Urinary bladder (tissue), 4 donors: Measurements from ENCODE around the gene FKBP5. TPM values are rescaled to one million over a fixed set of nuclear protein-coding genes. Genes with fewer than 3 reads are reported as not detected.
"Not testable (repeated sequence)": the region's sequence is repeated elsewhere in the genome, so short reads cannot be mapped to it uniquely, and the experiment has no call there.

Experiments
- DNase-seq: peaks from one replicate; pipeline ENCODE4 v3.0.0-alpha.2; 2015; ENCODE audit errors: extremely low spot score
- H3K27ac ChIP-seq: one replicate; pipeline ENCODE4 v1.5.1; 2013; ENCODE audit warnings: low read depth, mild to moderate bottlenecking, moderate library complexity
- H3K36me3 ChIP-seq: one replicate; pipeline ENCODE4 v1.6.1; 2013; ENCODE audit warnings: mild to moderate bottlenecking, moderate library complexity; ENCODE audit not compliant: insufficient read depth
- H3K4me1 ChIP-seq: one replicate; pipeline ENCODE4 v1.6.1; 2013; ENCODE audit warnings: mild to moderate bottlenecking, moderate library complexity; ENCODE audit not compliant: insufficient read depth
- H3K4me3 ChIP-seq: one replicate; pipeline ENCODE4 v1.5.1; 2013; ENCODE audit warnings: low read depth, low read length
- WGBS: extraction: QIAGEN DNeasy Blood & Tissue Kit; methylation state at CpG from one replicate; pipeline ENCODE4 v1.1.7; 2013; 5-methylcytosine and 5-hydroxymethylcytosine counted together
- polyA plus RNA-seq: library from polyadenylated mRNA; stranded (reverse); fragments of 200-250 nt; gene quantifications from one replicate; pipeline ENCODE4 v1.2.3, GENCODE V29; 2013
- total RNA-seq: library from RNA; depleted of rRNA; stranded (reverse); fragments of >200 nt; gene quantifications from one replicate; pipeline ENCODE4 v1.2.3, GENCODE V29; 2014
- donor health status: healthy with polysubstance abuse.
- donor health status: healthy.

The FKBP5 gene
- total and polyA plus RNA-seq, 2 donors, result 5.6 to 236 TPM

- no peak for DNase-seq
- Histone ChIP-seq H3K4me3 (no peak overlapping the region), H3K4me1 (no peaks in the 10 kb centered on the region), H3K27ac (no peak overlapping the region), H3K36me3 (no peaks in the 10 kb centered on the region)
These were observed 107.9 kb downstream of the FKBP5 start for GRCh38 chr6:35580836-35581235.

GRCh38 chr6:35576682-35577081, 112.0 kb downstream of the FKBP5 start:
- DNase-seq, result no peak
- H3K4me3 ChIP-seq, result no peak overlapping the region
- WGBS, result 92% methylated on average over 9 of the region's 9 CpGs
- H3K27ac ChIP-seq, result no peak overlapping the region
- H3K4me1 ChIP-seq, result no peaks in the 10 kb centered on the region
- H3K36me3 ChIP-seq, result no peaks in the 10 kb centered on the region

GRCh38 chr6:35573495-35574110, 115.1 kb downstream of the FKBP5 start:
- 73% methylated on average over 3 of the region's 3 CpGs for WGBS
- no peaks in the 10 kb centered on the region for H3K36me3 ChIP-seq
- H3K4me1 ChIP-seq, result no peaks in the 10 kb centered on the region
- DNase-seq, result no peak
- H3K27ac ChIP-seq, result no peak overlapping the region
- H3K4me3 ChIP-seq, result no peak overlapping the region

- not testable (repeated sequence) for DNase-seq, H3K4me3 ChIP-seq, H3K27ac ChIP-seq, H3K4me1 ChIP-seq, H3K36me3 ChIP-seq
- WGBS, result 96% methylated on average over 2 of the region's 2 CpGs
These were observed 117.8 kb downstream of the FKBP5 start for GRCh38 chr6:35570885-35571330.

GRCh38 chr6:35569011-35569461, 119.7 kb downstream of the FKBP5 start:
- no peak for DNase-seq
- WGBS, result 80% methylated on average over 5 of the region's 5 CpGs
- no peak overlapping the region for H3K4me3 ChIP-seq
- no peak overlapping the region for H3K27ac ChIP-seq
- H3K4me1 ChIP-seq, result no peaks in the 10 kb centered on the region
- no peaks in the 10 kb centered on the region for H3K36me3 ChIP-seq

- Histone ChIP-seq H3K27ac (no peak overlapping the region), H3K4me1 (no peaks in the 10 kb centered on the region), H3K36me3 (no peaks in the 10 kb centered on the region), H3K4me3 (no peak overlapping the region)
- DNase-seq, result no peak
- WGBS, result 79% methylated on average over 8 of the region's 8 CpGs
These were observed 121.9 kb downstream of the FKBP5 start for GRCh38 chr6:35566794-35567193.

- DNase-seq, result no peak
- no peak overlapping the region for H3K4me3 ChIP-seq
- peak overlapping the region; percentile 28 for H3K27ac ChIP-seq
- no peaks in the 10 kb centered on the region for H3K36me3 ChIP-seq
- no peaks in the 10 kb centered on the region for H3K4me1 ChIP-seq
These were observed 124.0 kb downstream of the FKBP5 start for GRCh38 chr6:35564733-35565132.

- no peaks in the 10 kb centered on the region for H3K36me3 ChIP-seq
- DNase-seq, result no peak
- WGBS, result 58% methylated on average over 11 of the region's 11 CpGs
These were observed 126.7 kb downstream of the FKBP5 start for GRCh38 chr6:35562060-35562459.

GRCh38 chr6:35561113-35561512, 127.6 kb downstream of the FKBP5 start:
- no peaks in the 10 kb centered on the region for H3K4me1 ChIP-seq
- H3K36me3 ChIP-seq, result no peaks in the 10 kb centered on the region
- no peak for DNase-seq
- no peak overlapping the region for H3K4me3 ChIP-seq
- WGBS, result 79% methylated on average over 5 of the region's 5 CpGs
- H3K27ac ChIP-seq, result no peak overlapping the region

More at GRCh38 chr6:35562060-35562459, 126.7 kb downstream of the FKBP5 start:
- Histone ChIP-seq H3K27ac (peak overlapping the region; percentile 5), H3K4me1 (no peaks in the 10 kb centered on the region), H3K4me3 (no peak overlapping the region)

- no peaks in the 10 kb centered on the region for H3K4me1 ChIP-seq
- H3K36me3 ChIP-seq, result no peaks in the 10 kb centered on the region
- no peak overlapping the region for H3K4me3 ChIP-seq
- no peak for DNase-seq
- H3K27ac ChIP-seq, result no peak overlapping the region
- 90% methylated on average over 12 of the region's 12 CpGs for WGBS
These were observed 130.1 kb downstream of the FKBP5 start for GRCh38 chr6:35558571-35558970.

GRCh38 chr6:35557239-35557638, 131.5 kb downstream of the FKBP5 start:
- 75% methylated on average over 6 of the region's 6 CpGs for WGBS
- no peaks in the 10 kb centered on the region for H3K36me3 ChIP-seq
- H3K4me1 ChIP-seq, result no peaks in the 10 kb centered on the region
- DNase-seq, result no peak
- no peak overlapping the region for H3K27ac ChIP-seq
- H3K4me3 ChIP-seq, result no peak overlapping the region

- Histone ChIP-seq H3K4me3 (no peak overlapping the region), H3K36me3 (no peaks in the 10 kb centered on the region), H3K4me1 (no peaks in the 10 kb centered on the region), H3K27ac (no peak overlapping the region)
- no peak for DNase-seq
- 88% methylated on average over 4 of the region's 4 CpGs for WGBS
These were observed 133.9 kb downstream of the FKBP5 start for GRCh38 chr6:35554811-35555210.

GRCh38 chr6:35553315-35553714, 135.4 kb downstream of the FKBP5 start:
- H3K4me3 ChIP-seq, result no peak overlapping the region
- 80% methylated on average over 6 of the region's 6 CpGs for WGBS
- H3K27ac ChIP-seq, result no peak overlapping the region
- no peaks in the 10 kb centered on the region for H3K4me1 ChIP-seq
- H3K36me3 ChIP-seq, result no peaks in the 10 kb centered on the region
- no peak for DNase-seq

- DNase-seq, result no peak
- Histone ChIP-seq H3K27ac (no peak overlapping the region), H3K4me1 (no peaks in the 10 kb centered on the region), H3K4me3 (no peak overlapping the region), H3K36me3 (no peaks in the 10 kb centered on the region)
- WGBS, result 70% methylated on average over 5 of the region's 5 CpGs
These were observed 136.3 kb downstream of the FKBP5 start for GRCh38 chr6:35552285-35552917.
